22Rv1 (cell line): ENCODE measurements around the gene STON2.

Source experiments
- ZFX ChIP-seq: fragments of 450-650 bp; IDR thresholded peaks from 2 replicates; pipeline ENCODE4 v1.6.1; 2017; ENCODE audit warnings: antibody characterized with exemption, borderline replicate concordance
- TF ChIP-seq, protein P1 (sequence below): fragments of 450-650 bp; IDR thresholded peaks from 2 replicates; pipeline ENCODE4 v1.5.1; 2017; ENCODE audit warnings: mild to moderate bottlenecking

DNA sequence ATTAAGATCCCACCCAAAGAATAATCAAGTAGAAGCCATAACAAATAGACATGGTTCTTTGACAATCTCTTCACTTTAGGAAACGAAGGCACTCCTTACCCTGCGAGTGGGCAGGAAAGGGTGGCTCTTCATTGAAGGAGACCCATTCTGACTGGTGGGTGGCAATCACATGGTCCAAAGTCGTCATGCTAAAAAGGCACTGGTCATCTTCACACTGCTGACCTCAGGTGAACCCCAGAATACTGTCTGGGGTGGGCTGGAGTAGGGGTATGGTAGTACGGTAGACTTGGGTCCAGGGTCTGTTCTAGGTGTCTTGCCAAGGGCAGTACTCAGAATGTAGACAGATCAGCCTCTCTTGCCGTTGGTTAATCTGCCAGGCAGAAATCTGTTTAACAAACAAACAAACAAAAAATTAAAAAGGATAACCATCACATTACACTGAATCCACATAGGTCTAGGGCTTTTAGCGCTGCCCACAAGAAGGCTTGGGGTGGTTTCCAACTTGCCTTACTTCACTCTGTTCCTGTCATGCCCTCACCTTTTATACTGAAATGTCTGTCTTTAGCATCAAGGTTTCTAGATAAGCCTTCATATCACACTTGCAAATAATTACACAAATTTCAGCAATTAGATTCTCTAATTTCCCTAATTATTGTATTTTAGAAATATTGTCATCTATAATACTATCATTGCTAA lies 1.8 kb downstream of the STON2 start:
- TF ChIP-seq, protein P1, sequence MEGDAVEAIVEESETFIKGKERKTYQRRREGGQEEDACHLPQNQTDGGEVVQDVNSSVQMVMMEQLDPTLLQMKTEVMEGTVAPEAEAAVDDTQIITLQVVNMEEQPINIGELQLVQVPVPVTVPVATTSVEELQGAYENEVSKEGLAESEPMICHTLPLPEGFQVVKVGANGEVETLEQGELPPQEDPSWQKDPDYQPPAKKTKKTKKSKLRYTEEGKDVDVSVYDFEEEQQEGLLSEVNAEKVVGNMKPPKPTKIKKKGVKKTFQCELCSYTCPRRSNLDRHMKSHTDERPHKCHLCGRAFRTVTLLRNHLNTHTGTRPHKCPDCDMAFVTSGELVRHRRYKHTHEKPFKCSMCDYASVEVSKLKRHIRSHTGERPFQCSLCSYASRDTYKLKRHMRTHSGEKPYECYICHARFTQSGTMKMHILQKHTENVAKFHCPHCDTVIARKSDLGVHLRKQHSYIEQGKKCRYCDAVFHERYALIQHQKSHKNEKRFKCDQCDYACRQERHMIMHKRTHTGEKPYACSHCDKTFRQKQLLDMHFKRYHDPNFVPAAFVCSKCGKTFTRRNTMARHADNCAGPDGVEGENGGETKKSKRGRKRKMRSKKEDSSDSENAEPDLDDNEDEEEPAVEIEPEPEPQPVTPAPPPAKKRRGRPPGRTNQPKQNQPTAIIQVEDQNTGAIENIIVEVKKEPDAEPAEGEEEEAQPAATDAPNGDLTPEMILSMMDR, result no peak
- no peak for TF ChIP-seq ZFX
